ENCODE results near the gene ASTN2. TPM values are rescaled to one million over a fixed set of nuclear protein-coding genes. Genes with fewer than 3 reads are reported as not detected.

Gene ASTN2
- total and polyA plus RNA-seq, 9 donors = 1.8 to 6.4 (median 3.2) TPM

GRCh38 chr9:116494815-116495634 is 919.8 kb downstream of the ASTN2 start:
- TF ChIP-seq POLR2A (IDR thresholded peaks at IDR 0.05) (no peak), EP300 (IDR thresholded peaks at IDR 0.05) (no peak)
- TF ChIP-seq, protein P1, sequence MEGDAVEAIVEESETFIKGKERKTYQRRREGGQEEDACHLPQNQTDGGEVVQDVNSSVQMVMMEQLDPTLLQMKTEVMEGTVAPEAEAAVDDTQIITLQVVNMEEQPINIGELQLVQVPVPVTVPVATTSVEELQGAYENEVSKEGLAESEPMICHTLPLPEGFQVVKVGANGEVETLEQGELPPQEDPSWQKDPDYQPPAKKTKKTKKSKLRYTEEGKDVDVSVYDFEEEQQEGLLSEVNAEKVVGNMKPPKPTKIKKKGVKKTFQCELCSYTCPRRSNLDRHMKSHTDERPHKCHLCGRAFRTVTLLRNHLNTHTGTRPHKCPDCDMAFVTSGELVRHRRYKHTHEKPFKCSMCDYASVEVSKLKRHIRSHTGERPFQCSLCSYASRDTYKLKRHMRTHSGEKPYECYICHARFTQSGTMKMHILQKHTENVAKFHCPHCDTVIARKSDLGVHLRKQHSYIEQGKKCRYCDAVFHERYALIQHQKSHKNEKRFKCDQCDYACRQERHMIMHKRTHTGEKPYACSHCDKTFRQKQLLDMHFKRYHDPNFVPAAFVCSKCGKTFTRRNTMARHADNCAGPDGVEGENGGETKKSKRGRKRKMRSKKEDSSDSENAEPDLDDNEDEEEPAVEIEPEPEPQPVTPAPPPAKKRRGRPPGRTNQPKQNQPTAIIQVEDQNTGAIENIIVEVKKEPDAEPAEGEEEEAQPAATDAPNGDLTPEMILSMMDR (IDR thresholded peaks at IDR 0.05) = peak in 1 of 3 donors; percentile 23
- H3K27ac ChIP-seq = no peak overlapping the region
- DNase-seq = peak in 1 of 5 donors; percentile 34
- no peaks in the 10 kb centered on the region for H3K9me3 ChIP-seq
- no peaks in the 10 kb centered on the region for H3K4me1 ChIP-seq (ENCODE audit: insufficient read depth)
- intact Hi-C loops (cut with DNase I) = no loop called here
- no peaks in the 10 kb centered on the region for H3K27me3 ChIP-seq
- H3K36me3 ChIP-seq = no peaks in the 10 kb centered on the region
- 76 to 87% (median 81%) methylated on average over 5 of the region's 5 CpGs for WGBS, 3 donors
- H3K4me3 ChIP-seq = no peak overlapping the region

DNA sequence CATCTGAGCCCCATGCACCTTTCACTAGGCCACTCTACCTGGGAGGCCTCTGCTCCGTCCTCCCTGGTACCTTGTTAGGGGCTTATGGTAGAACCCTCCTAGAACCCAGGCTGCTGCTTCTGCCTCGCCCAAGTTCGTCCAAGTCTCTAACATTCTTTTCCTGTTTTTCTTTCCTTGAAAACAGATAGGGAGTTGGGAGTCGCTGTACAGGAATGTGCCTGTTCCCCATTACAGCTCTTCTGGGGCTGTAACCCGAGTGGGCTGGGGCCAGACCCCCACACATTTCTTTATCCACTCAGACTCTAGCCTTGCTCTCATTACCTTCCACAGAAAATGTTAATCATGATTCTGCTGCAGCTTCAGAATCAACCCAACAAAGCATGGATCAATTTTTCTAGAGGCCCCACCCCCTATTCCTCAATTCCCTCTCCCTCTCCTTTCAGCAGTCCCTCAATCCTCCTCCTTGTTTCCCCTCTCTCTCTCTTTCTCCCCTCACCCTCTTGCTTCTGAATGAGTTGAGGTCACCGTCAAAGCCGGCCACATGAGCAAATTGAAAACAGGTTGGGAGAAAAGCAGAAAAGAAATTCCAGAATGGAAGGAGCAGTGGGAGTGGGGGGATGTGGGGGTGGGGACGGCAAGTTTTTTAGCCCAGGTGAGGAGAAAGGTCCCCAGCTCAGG is 921.5 kb downstream of the ASTN2 start:
- intact Hi-C loops (cut with DNase I) = no loop called here

DNA sequence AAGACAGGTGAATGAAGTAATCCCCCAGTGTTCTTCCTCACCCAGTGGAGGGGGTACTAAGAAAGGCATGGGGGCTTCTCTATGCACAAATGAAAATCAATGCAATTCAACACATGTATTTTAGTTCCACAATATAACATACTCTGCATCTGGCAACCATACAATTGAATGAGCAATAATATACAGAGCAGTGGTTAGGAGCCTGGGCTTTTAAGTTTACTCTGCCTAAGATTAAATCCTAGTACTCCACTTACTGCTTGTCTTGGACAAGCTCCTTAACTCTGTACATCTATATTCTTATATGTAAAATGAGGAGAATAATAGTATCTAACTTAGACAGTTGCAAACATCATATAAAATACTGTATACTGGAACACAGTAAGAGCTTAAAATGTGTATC is 923.2 kb downstream of the ASTN2 start:
- H3K4me3 ChIP-seq = no peak overlapping the region
- TF ChIP-seq POLR2A (IDR thresholded peaks at IDR 0.05) (no peak), EP300 (IDR thresholded peaks at IDR 0.05) (no peak)
- TF ChIP-seq, protein P1 (IDR thresholded peaks at IDR 0.05) = no peak
- H3K27ac ChIP-seq = no peak overlapping the region
- no peak for DNase-seq
- no peaks in the 10 kb centered on the region for H3K4me1 ChIP-seq (ENCODE audit: insufficient read depth)
- H3K36me3 ChIP-seq = no peaks in the 10 kb centered on the region
- no peaks in the 10 kb centered on the region for H3K27me3 ChIP-seq
- intact Hi-C loops (cut with DNase I) = no loop called here
- H3K9me3 ChIP-seq = no peaks in the 10 kb centered on the region

More for the DNA sequence above, 921.5 kb downstream of the ASTN2 start:
- H3K27ac ChIP-seq = no peak overlapping the region
- TF ChIP-seq EP300 (IDR thresholded peaks at IDR 0.05) (no peak), POLR2A (IDR thresholded peaks at IDR 0.05) (no peak)
- TF ChIP-seq, protein P1 (IDR thresholded peaks at IDR 0.05) = no peak
- H3K27me3 ChIP-seq = no peaks in the 10 kb centered on the region
- H3K4me3 ChIP-seq = no peak overlapping the region
- 56 to 58% (median 56%) methylated on average over 8 of the region's 8 CpGs for WGBS, 3 donors
- H3K9me3 ChIP-seq = no peaks in the 10 kb centered on the region
- H3K36me3 ChIP-seq = no peaks in the 10 kb centered on the region
- no peaks in the 10 kb centered on the region for H3K4me1 ChIP-seq (ENCODE audit: insufficient read depth)
- no peak for DNase-seq

DNA sequence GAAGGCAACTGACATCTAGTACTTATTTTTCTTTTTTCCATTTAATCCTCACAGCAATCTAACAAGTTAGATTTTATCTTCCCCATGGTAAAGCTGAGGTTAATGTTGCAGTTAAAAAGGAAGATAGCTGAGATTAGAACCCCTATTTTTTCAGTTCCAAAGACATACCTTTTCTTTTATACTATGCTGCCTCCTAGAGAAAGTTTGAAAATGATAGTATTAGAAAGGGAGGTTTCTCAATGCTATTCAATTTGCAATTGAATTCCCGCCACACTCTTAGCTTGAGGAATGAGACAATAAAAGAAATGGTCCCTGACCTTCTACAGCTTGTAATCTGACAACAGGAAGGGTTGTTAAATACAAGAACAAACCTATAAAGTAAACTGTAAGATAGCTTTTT is 923.6 kb downstream of the ASTN2 start:
- Histone ChIP-seq H3K9me3 (no peaks in the 10 kb centered on the region), H3K36me3 (no peaks in the 10 kb centered on the region), H3K27me3 (no peaks in the 10 kb centered on the region), H3K4me3 (no peak overlapping the region), H3K27ac (no peak overlapping the region), H3K4me1 (ENCODE audit: insufficient read depth) (no peaks in the 10 kb centered on the region)
- no peak for DNase-seq
- TF ChIP-seq POLR2A (IDR thresholded peaks at IDR 0.05) (no peak), EP300 (IDR thresholded peaks at IDR 0.05) (no peak)
- TF ChIP-seq, protein P1 (IDR thresholded peaks at IDR 0.05) = no peak
- 75 to 81% (median 79%) methylated on average over 1 of the region's 1 CpG for WGBS, 3 donors
- intact Hi-C loops (cut with DNase I) = no loop called here
